Kidney (tissue), 14 donors: ENCODE measurements around the gene ZNF831. TPM values are rescaled to one million over a fixed set of nuclear protein-coding genes. Genes with fewer than 3 reads are reported as not detected.

Experiments used
- DNase-seq, 5 donors: peaks; one replicate each; pipeline ENCODE4 v3.0.0-alpha.2; 2013 to 2020
- FAIRE-seq: peaks from 2 replicates; lab custom pipeline; 2012; peaks lifted over from hg19 to GRCh38; lab: Jason Lieb, UNC
- H3K27ac ChIP-seq, 2 donors: one replicate each; pipeline ENCODE4 v1.7.0; 2013; ENCODE audit warnings: low read depth in 2 of 2, low read length in 2 of 2, inconsistent platforms in 1 of 2
- H3K27me3 ChIP-seq: one replicate; pipeline ENCODE4 v1.7.1; 2013; ENCODE audit warnings: low read length, inconsistent platforms; ENCODE audit not compliant: control insufficient read depth, insufficient read depth
- H3K36me3 ChIP-seq, 3 donors: one replicate each; pipeline versions ENCODE4 v1.7.0 to v1.7.1; 2013; ENCODE audit warnings: low read length in 3 of 3, control low read depth in 1 of 3, inconsistent platforms in 1 of 3; ENCODE audit not compliant: insufficient read depth in 3 of 3, control insufficient read depth in 2 of 3
- H3K4me1 ChIP-seq, 3 donors: one replicate each; pipeline versions ENCODE4 v1.7.0 to v1.7.1; 2013; ENCODE audit warnings: low read length in 3 of 3, inconsistent platforms in 1 of 3, low read depth in 1 of 3; ENCODE audit not compliant: control insufficient read depth in 2 of 3, insufficient read depth in 2 of 3
- H3K4me3 ChIP-seq, 3 donors: one replicate each; pipeline versions ENCODE4 v1.7.0 to v1.8.1; 2013; ENCODE audit warnings: low read length in 3 of 3, control low read depth in 1 of 3, inconsistent platforms in 1 of 3
- H3K9ac ChIP-seq, 3 donors: one replicate each; pipeline versions ENCODE4 v1.7.0 to v1.7.1; 2013; ENCODE audit warnings: low read length in 3 of 3, control low read depth in 1 of 3, inconsistent platforms in 1 of 3
- H3K9me3 ChIP-seq, 3 donors: one replicate each; pipeline versions ENCODE4 v1.7.0 to v1.7.1; 2013; ENCODE audit warnings: low read length in 3 of 3, control low read depth in 1 of 3, inconsistent platforms in 1 of 3; ENCODE audit not compliant: control insufficient read depth in 2 of 3, insufficient read depth in 1 of 3
- intact Hi-C: fragments of 100-400 bp; cut with DNase I; formaldehyde crosslinking; loops from one replicate; pipeline ENCODE4 v1.11.1; 2022
- polyA plus RNA-seq: library from polyadenylated mRNA; stranded (reverse); fragments of 350-450 nt; fragmentation: Illumina TruSeq; extraction: RNeasy Lipid Tissue Mini Kit (QIAGEN cat#74804); gene quantifications from one replicate; pipeline ENCODE4 v1.2.3, GENCODE V29; 2014; ENCODE audit warnings: low read depth, low replicate concordance; ENCODE audit not compliant: insufficient read depth
- total RNA-seq: library from RNA; stranded (reverse); fragmentation: NEBNext Ultra II Directional; extraction: Animal tissue kit (Norgen Biotek cat#: 25700); gene quantifications from one replicate; pipeline ENCODE4 v1.2.1, GENCODE V29; 2021
- TF ChIP-seq, protein P1 (sequence below): IDR thresholded peaks from 3 replicates; pipeline ENCODE4 v1.5.1; 2012; ENCODE audit warnings: mild to moderate bottlenecking, moderate library complexity, borderline replicate concordance; ENCODE audit not compliant: insufficient read depth; ENCODE audit errors: extremely low read depth
- donor health status: control.
- donor health status: control.
- donor health status: control.
- donor health status: control.
- donor health status: control.
- donor health status: DM: yes; HTN: yes; CAD: no.
- donor health status: Normal renal cell carcinoma (clear cell type).

The ZNF831 gene
- total and polyA plus RNA-seq, 2 donors from 2014 or later, result 0.04 to 1.9 TPM

- H3K9ac ChIP-seq, result no peak overlapping the region
- H3K36me3 ChIP-seq, result no peaks in the 10 kb centered on the region
- no peaks in the 10 kb centered on the region for H3K4me1 ChIP-seq
- no peaks in the 10 kb centered on the region for H3K9me3 ChIP-seq
- H3K27ac ChIP-seq, result no peak overlapping the region
- no peak overlapping the region for H3K4me3 ChIP-seq
- TF ChIP-seq, protein P1, sequence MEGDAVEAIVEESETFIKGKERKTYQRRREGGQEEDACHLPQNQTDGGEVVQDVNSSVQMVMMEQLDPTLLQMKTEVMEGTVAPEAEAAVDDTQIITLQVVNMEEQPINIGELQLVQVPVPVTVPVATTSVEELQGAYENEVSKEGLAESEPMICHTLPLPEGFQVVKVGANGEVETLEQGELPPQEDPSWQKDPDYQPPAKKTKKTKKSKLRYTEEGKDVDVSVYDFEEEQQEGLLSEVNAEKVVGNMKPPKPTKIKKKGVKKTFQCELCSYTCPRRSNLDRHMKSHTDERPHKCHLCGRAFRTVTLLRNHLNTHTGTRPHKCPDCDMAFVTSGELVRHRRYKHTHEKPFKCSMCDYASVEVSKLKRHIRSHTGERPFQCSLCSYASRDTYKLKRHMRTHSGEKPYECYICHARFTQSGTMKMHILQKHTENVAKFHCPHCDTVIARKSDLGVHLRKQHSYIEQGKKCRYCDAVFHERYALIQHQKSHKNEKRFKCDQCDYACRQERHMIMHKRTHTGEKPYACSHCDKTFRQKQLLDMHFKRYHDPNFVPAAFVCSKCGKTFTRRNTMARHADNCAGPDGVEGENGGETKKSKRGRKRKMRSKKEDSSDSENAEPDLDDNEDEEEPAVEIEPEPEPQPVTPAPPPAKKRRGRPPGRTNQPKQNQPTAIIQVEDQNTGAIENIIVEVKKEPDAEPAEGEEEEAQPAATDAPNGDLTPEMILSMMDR, result no peak
- intact Hi-C loops, result no loop called here
- FAIRE-seq (no peak), DNase-seq (no peak)
- no peaks in the 10 kb centered on the region for H3K27me3 ChIP-seq
Measured at GRCh38 chr20:59250293-59250692, 86.7 kb downstream of the ZNF831 start.

GRCh38 chr20:59253325-59253724, 89.7 kb downstream of the ZNF831 start:
- no peak overlapping the region for H3K4me3 ChIP-seq
- DNase-seq, result no peak
- FAIRE-seq, result no peak
- no peaks in the 10 kb centered on the region for H3K4me1 ChIP-seq
- TF ChIP-seq, protein P1, result no peak
- no peaks in the 10 kb centered on the region for H3K9me3 ChIP-seq
- intact Hi-C loops, result no loop called here
- H3K9ac ChIP-seq, result no peak overlapping the region
- H3K36me3 ChIP-seq, result no peaks in the 10 kb centered on the region
- no peak overlapping the region for H3K27ac ChIP-seq
- H3K27me3 ChIP-seq, result no peaks in the 10 kb centered on the region

DNA sequence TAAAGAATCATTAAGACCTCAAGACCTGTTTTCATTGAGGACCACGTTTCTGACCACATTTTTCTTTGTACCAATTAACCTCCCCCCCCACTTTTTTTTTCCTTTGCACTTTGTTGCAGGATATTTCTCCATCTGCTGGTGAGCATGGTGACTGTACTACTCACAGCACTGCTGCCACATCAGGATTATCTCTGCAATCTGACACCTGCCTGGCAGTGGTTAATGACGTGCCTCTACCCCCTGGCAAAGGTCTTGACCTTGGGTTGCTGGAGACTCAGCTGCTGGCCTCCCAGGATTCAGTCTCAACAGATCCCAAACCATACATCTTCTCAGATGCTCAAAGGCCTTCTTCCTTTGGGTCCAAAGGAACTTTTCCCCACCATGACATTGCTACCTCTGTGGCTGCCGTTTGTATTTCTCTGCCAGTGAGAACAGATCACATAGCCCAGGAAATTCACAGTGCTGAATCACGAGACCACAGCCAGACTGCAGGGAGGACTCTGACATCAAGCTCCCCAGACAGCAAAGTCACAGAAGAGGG, 90.2 kb downstream of the ZNF831 start:
- FAIRE-seq, result no peak
- no peaks in the 10 kb centered on the region for H3K4me1 ChIP-seq
- no peak overlapping the region for H3K27ac ChIP-seq

More for the DNA sequence above, 90.2 kb downstream of the ZNF831 start:
- Histone ChIP-seq H3K4me3 (no peak overlapping the region), H3K9me3 (no peaks in the 10 kb centered on the region), H3K27me3 (no peaks in the 10 kb centered on the region), H3K36me3 (no peaks in the 10 kb centered on the region), H3K9ac (no peak overlapping the region)
- DNase-seq, result peak in 1 of 5 donors; percentile 30
- TF ChIP-seq, protein P1, result no peak
- intact Hi-C loops, result no loop called here
